Hippocampal formation (tissue), 2 donors: Measurements from ENCODE around the gene SNX4.
A peak's percentile ranks its signal among the peaks of the same experiment; 100 is the strongest.
"Not testable (repeated sequence)": the region's sequence is repeated elsewhere in the genome, so short reads cannot be mapped to it uniquely, and the experiment has no call there.

Experiments used
- DNase-seq, 2 donors: peaks; one replicate each; lab custom pipeline; 2025; lab: John Stamatoyannopoulos, UW

Gene SNX4

DNA sequence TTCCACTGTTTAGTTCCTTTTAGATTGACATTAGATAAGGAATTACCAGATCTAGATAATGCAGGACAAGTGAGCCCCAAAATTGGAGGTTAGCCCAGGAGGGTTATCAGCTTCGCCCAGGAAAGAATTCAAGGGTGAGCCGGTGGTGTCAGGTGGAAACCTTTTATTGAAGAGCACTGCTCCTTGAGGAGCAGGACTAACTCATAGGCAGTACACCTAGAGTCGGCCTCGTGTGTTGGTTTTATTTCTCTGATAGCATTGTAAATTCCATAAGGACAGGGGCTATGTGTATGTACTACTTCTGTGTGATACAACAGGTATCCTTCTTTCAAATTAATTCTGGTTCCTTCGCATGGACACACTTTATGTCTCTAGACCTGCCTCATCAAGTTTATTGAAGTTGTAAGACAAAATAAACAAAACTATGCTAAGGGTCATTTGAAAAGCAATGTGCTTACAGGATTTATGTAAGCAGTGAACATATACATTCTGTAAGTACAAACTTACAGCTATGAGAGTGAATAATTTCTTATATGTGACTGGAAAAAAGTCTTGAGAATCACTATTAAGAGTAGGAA is 57.2 kb downstream of the SNX4 start:
- DNase-seq, result no peak

- no peak for DNase-seq
These were observed 58.1 kb downstream of the SNX4 start for GRCh38 chr3:125461896-125462295.

GRCh38 chr3:125460233-125460632 is 59.8 kb downstream of the SNX4 start:
- no peak for DNase-seq

DNA sequence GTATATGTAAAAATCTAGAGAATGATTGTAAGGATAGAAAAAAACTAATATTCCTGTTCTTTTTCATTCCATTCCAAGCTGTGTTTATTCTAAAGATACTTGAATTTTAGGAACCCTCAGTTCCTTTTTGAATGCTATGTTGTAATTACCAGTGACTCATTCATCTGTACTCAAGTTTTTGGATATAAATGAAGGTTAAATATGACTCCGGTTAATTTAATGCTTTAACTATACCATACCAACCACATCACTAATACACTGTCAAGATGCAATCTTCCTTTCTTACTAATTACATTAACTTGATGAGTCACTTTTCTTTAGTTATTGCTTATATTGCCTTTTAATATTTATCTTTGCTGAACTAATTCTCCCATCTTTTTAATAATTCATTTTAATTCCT is 76.1 kb downstream of the SNX4 start:
- DNase-seq, result no peak

DNA sequence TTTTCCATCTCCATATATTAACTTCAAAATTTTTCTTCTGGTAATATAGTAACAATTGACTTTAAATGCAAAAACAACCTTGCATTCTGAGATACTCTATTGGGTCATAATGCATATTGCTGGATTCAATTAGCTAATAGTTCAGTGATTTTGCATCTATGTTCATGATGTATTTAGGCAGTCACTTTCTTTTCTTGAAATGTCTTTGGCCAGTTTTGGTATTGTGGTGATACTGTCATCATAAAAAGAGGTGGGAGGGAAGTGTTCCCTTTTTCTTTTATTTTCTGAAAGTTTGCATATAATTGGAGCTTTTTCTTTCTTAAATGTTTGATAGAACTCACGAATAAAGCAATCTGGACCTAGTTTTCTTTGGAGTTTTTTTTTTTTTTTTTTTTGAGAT is 77.5 kb downstream of the SNX4 start:
- no peak for DNase-seq

- DNase-seq, result no peak
These were observed 79.0 kb downstream of the SNX4 start for GRCh38 chr3:125440970-125441369.

DNA sequence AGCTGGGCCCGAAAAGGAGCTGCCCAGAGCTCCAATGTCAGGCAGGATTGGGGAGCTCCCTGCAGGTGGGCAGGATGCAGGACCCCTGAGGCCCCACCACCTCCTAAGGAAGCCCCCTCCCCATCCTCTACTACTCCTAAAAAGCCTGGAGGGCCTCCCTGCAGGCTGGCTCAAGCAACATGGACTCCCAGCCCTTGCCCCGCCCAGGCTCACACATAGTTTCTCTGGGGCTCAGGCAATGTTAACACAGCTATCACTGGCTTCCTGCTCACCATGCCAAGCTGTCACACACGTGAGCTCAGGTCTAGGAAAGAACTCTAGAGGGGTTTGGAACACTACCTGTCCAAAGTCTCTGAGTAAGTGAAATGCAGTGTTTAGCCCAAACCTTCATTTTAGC is 79.4 kb downstream of the SNX4 start:
- no peak for DNase-seq

GRCh38 chr3:125437631-125438435 is 82.2 kb downstream of the SNX4 start:
- DNase-seq, result peak; percentile 7 to 19

DNA sequence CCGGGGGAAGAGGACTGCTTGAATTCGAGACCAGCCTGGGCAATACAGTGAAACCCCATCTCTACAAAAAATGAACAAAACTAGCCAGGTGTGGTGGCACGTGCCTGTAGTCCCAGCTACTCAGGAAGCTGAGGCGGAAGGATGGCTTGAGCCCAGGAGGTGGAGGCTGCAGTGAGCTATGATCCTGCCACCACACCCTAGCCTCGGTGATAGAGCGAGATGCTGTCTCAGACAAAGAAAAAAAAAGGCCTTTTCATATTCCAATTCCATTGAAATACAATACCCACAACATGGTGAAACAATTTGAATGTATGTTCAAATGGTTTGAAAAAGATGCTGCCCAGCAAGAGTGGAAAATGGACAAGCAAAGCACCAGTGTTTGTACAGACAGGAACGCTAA is 83.1 kb downstream of the SNX4 start:
- DNase-seq, result no peak

DNA sequence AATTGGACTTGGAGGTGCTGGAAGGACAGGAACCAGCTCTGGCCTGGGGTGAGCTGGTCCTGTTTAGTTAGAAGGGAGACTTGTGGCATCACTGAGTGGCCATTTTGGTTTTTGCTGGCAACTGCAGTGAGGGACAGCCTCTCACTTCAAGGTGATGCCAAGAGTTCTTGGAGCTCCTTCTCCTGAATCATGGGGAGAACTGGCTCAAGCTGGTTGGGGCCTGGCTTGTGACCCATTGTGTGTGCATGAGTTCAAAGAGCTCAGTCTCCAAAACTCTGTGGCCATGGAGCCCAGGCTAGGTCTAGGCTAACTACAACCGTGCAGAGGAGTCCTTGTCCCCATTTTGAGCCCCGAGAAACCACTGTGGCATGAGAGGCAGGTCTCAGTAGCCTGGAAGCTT is 84.8 kb downstream of the SNX4 start:
- DNase-seq, result no peak

DNA sequence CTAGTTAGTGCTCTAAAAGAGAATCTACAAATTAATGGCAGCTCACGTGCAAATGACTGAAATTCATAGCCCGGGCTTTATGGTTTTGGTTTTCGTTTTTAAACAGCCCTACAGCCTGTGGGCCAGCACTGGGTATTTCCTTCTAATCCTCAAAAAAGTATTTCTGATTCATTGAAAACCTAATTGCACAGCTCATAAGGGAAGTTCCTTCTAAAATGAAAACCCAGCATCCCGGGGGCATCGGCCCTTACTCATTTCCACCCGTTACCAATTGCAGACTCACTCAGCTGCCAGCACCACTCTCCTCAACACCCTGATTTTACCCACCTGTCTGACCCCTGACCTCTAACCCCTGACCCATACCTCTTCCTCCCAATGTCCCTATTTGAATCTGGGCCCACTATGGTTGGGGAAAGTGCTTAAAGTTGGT is 85.4 kb downstream of the SNX4 start:
- DNase-seq, result no peak

GRCh38 chr3:125433611-125434041 is 86.4 kb downstream of the SNX4 start:
- DNase-seq, result no peak

DNA sequence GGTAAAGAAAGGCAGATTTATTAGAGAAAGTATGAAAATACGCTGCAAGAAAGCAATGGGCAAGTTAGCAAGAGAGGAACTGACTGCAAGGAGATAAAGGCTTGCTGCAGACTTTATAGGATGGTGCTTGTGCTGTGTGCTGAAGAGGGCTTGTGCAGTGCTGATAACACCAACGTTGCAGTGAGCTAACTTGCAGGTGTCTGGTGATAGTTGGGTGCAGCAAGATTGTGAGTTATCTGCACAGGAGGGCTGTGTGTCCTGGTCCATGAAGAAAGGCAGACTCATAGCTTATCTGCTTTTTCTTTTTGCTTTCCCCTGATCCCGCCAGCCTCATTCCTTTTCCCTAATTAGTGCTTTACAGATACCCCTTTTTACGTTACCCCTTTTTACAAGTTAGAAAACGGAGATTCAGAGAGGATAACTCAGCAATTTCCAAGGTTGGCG is 86.9 kb downstream of the SNX4 start:
- no peak for DNase-seq

- DNase-seq, result no peak
These were observed 87.9 kb downstream of the SNX4 start for GRCh38 chr3:125431912-125432790.

GRCh38 chr3:125431391-125431790 is 88.6 kb downstream of the SNX4 start:
- DNase-seq, result no peak

- no peak for DNase-seq
These were observed 91.7 kb downstream of the SNX4 start for GRCh38 chr3:125428216-125428830.

- no peak for DNase-seq
These were observed 101.7 kb downstream of the SNX4 start for GRCh38 chr3:125418306-125418705.

DNA sequence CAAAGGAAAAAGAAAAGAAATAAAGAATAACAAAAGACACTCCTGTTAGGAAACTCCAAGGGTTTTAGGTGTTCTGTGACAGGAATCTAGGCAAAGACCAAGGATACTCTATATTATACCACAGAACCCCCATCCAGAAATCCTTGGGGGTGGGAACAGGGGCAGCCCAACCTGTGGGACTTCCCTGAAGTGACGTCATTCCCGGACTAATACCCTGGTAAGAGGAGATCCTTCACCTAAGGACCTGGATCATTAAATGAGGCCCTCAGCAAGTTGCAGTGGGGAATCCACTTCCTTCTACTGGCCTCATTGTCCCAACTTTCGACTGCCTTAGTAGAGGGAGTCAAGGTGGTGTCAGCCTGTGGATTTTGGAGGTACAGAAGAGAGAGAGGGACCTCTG is 103.8 kb downstream of the SNX4 start:
- no peak for DNase-seq

- no peak for DNase-seq
These were observed 105.3 kb downstream of the SNX4 start for GRCh38 chr3:125414669-125415068.

DNA sequence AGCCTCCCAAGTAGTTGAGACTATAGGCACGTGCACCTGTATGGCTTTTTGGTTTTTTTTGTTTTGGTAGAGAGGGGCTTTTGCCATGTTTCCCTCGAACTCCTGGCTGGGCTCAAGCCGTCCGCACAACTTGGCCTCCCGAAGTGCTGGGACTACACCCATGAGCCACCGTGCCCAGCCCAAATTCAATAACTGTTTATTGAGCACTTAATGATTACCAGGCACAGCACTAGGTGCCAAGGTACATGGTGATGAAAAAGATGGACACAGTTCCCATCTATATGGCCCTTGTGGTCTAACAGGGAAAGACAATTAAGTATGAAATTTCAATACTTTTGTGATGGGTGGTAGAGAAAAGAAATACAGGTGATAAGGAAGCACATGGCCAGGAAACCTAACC is 109.1 kb downstream of the SNX4 start:
- no peak for DNase-seq

GRCh38 chr3:125406070-125406469 is 113.9 kb downstream of the SNX4 start:
- no peak for DNase-seq

DNA sequence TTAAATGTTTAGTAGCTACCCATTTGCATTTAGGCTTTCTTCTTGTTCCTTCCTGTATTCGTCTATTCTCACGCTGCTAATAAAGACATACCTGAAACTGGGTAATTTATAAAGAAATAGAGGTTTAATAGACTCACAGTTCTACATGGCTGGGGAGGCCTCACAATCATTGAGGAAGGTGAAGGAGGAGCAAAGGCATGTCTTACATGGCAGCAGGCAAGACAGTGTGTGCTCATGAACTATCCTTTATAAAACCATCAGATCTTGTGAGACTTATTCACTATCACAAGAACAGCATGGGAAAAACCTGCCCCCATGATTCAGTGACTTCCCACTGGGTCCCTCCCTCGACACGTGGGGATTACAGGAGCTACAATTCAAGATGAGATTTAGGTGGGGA is 114.5 kb downstream of the SNX4 start:
- DNase-seq, result not testable (repeated sequence)
